ENCODE measurements around the gene TMEM132E.

The TMEM132E gene

GRCh38 chr17:34613064-34614019 lies 34.0 kb downstream of the TMEM132E start:
- TF ChIP-seq CTCF (conservative IDR thresholded peaks at IDR 0.05; ENCODE audit: low read depth, low read length), result no peak
- DNase-seq (ENCODE audit: low read depth), result no peak
- no peak overlapping the region for H3K4me3 ChIP-seq (ENCODE audit: low read depth, low read length)

- H3K4me3 ChIP-seq (ENCODE audit: low read depth, low read length), result no peak overlapping the region
- no peak for TF ChIP-seq CTCF (conservative IDR thresholded peaks at IDR 0.05; ENCODE audit: low read depth, low read length)
- no peak for DNase-seq (ENCODE audit: low read depth)
Observed at GRCh38 chr17:34614698-34615097, 35.3 kb downstream of the TMEM132E start.

- DNase-seq (ENCODE audit: low read depth), result no peak
- TF ChIP-seq CTCF (conservative IDR thresholded peaks at IDR 0.05; ENCODE audit: low read depth, low read length), result no peak
- H3K4me3 ChIP-seq (ENCODE audit: low read depth, low read length), result no peak overlapping the region
Observed at GRCh38 chr17:34615326-34615725, 35.9 kb downstream of the TMEM132E start.

GRCh38 chr17:34616148-34616547 lies 36.8 kb downstream of the TMEM132E start:
- no peak overlapping the region for H3K4me3 ChIP-seq (ENCODE audit: low read depth, low read length)
- TF ChIP-seq CTCF (conservative IDR thresholded peaks at IDR 0.05; ENCODE audit: low read depth, low read length), result no peak
- no peak for DNase-seq (ENCODE audit: low read depth)

GRCh38 chr17:34617398-34617797 lies 38.0 kb downstream of the TMEM132E start:
- no peak overlapping the region for H3K4me3 ChIP-seq (ENCODE audit: low read depth, low read length)
- TF ChIP-seq CTCF (conservative IDR thresholded peaks at IDR 0.05; ENCODE audit: low read depth, low read length), result no peak
- DNase-seq (ENCODE audit: low read depth), result no peak

GRCh38 chr17:34619687-34620217 lies 40.4 kb downstream of the TMEM132E start:
- TF ChIP-seq CTCF (conservative IDR thresholded peaks at IDR 0.05; ENCODE audit: low read depth, low read length), result no peak
- no peak for DNase-seq (ENCODE audit: low read depth)
- no peak overlapping the region for H3K4me3 ChIP-seq (ENCODE audit: low read depth, low read length)
